Measurements from ENCODE around the gene GPRC5B. TPM values are rescaled to one million over a fixed set of nuclear protein-coding genes. Genes with fewer than 3 reads are reported as not detected.
A peak's percentile ranks its signal among the peaks of the same experiment; 100 is the strongest.

GPRC5B gene
- total and polyA plus RNA-seq, 2 donors (not counting 3 experiments of a cell fraction or from before 2014, with no cell fraction given) = 42.3 TPM

DNA sequence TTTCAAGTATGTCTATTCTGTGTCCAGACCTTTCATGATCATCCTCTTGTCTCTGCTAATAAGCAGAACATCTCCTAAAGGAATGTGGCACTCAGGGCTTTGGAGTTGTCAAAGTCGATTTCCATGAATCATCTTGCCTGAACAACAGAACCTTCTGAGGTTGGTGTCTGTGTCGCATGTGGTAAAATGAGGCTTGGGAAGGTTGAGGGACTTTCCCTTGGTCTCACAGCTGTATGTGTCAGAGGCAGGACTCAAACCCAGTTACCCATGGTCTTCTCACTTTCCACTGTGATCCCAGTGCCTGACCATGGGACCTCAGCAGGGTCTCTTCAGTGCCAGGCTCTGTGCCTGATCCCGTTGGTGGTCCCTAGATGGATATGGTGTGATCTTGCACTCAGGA, 4.2 kb upstream of the GPRC5B start:
- CTCF ChIA-PET = interaction anchor here (1.0 to 8.5 kb wide), 4 partner anchors 10 to 305 kb away, joined by 4 to 251 read pairs (median 9); no protein-coding TSS in a partner anchor
- FAIRE-seq = peak; percentile 15

More for the DNA sequence above, 4.2 kb upstream of the GPRC5B start:
- H3K27me3 ChIP-seq (ENCODE audit: control insufficient read depth in 2 of 2, insufficient read depth in 2 of 2, low read length in 2 of 2) = peaks cover 0 to under 1% of the 10 kb centered on the region in 2 experiments
- no peak overlapping the region for H3K4me3 ChIP-seq (replicated peaks in 1 of 3; ENCODE audit: insufficient read depth in 1 of 3, low read depth in 1 of 3, low read length in 3 of 3)
- H3K9ac ChIP-seq (replicated peaks; ENCODE audit: extremely low read depth, insufficient read depth, low read length) = no peak overlapping the region
- DNase-seq (ENCODE audit: low read depth, low spot score) = no peak
- peaks cover 16% of the 10 kb centered on the region for H3K4me1 ChIP-seq (ENCODE audit: control insufficient read depth, extremely low read depth, insufficient read depth, low read length)
- no peak overlapping the region for H2AFZ ChIP-seq (ENCODE audit: low read depth, low read length)
- H4K20me1 ChIP-seq (replicated peaks; ENCODE audit: control insufficient read depth, extremely low read depth, insufficient read depth, low read length) = no peaks in the 10 kb centered on the region
- no peaks in the 10 kb centered on the region for H3K79me2 ChIP-seq (ENCODE audit: control insufficient read depth, insufficient read depth, low read length)
- no peak overlapping the region for H3K27ac ChIP-seq (ENCODE audit: insufficient read depth, low read depth, low read length)
- intact Hi-C loops (cut with micrococcal nuclease) = loop anchor here (5.0 kb wide), 1 partner anchor 367 kb away; the partner anchor contains the start of genes CCP110 and GDE1
- TF ChIP-seq FOS (IDR thresholded peaks at IDR 0.05; ENCODE audit: borderline replicate concordance, insufficient read depth, low read length) (no peak), MAX (IDR thresholded peaks at IDR 0.05; ENCODE audit: insufficient read depth, insufficient read length) (no peak), POLR2A (IDR thresholded peaks at IDR 0.05; ENCODE audit: low read depth, low read length) (no peak), POLR2AphosphoS5 (IDR thresholded peaks at IDR 0.05; ENCODE audit: insufficient read depth, low read depth, low read length) (no peak), MYC (IDR thresholded peaks at IDR 0.05; ENCODE audit: low read depth, low read length) (no peak), EZH2 (IDR thresholded peaks at IDR 0.05; ENCODE audit: borderline replicate concordance, low read depth, low read length, severe bottlenecking) (no peak), CTCF (IDR thresholded peaks at IDR 0.05; ENCODE audit: extremely low read depth in 1 of 2, insufficient read depth in 1 of 2, low read depth in 1 of 2, low read length in 2 of 2) (no peak), GATA2 (IDR thresholded peaks at IDR 0.05; ENCODE audit: insufficient read depth, insufficient read length, low read depth, low read length) (no peak), JUN (IDR thresholded peaks at IDR 0.05; ENCODE audit: borderline replicate concordance, insufficient read depth, insufficient read length, low read depth) (no peak)
- no peaks in the 10 kb centered on the region for H3K9me3 ChIP-seq (replicated peaks; ENCODE audit: control insufficient read depth, insufficient read depth, low read length)
- H3K4me2 ChIP-seq (ENCODE audit: insufficient read depth, low read length) = no peak overlapping the region
- no peaks in the 10 kb centered on the region for H3K36me3 ChIP-seq (ENCODE audit: control insufficient read depth in 2 of 2, extremely low read depth in 1 of 2, insufficient read depth in 2 of 2, low read length in 2 of 2)
- BruUV-seq (replicated peaks) = no TSS peak
- POLR2A ChIA-PET = interaction anchor here (0.5 kb wide), 1 partner anchor 9 kb away, joined by 3 read pairs; no protein-coding TSS in a partner anchor
- dilution Hi-C loops (cut with MboI; ENCODE audit: extremely low pct_ligation_motif_present, low sequenced_read_pairs) = no loop called here
- H3K9me1 ChIP-seq (replicated peaks; ENCODE audit: control insufficient read depth, extremely low read depth, insufficient read depth, low read length) = no peaks in the 10 kb centered on the region

All from endothelial cell of umbilical vein (primary cell).